ENCODE data around the gene C2orf92. TPM values are rescaled to one million over a fixed set of nuclear protein-coding genes. Genes with fewer than 3 reads are reported as not detected.
"Not testable (repeated sequence)": the region's sequence is repeated elsewhere in the genome, so short reads cannot be mapped to it uniquely, and the experiment has no call there.

C2orf92 gene
- total RNA-seq, 2 experiments from 2014 or later: 5.9 to 11.2 TPM

DNA sequence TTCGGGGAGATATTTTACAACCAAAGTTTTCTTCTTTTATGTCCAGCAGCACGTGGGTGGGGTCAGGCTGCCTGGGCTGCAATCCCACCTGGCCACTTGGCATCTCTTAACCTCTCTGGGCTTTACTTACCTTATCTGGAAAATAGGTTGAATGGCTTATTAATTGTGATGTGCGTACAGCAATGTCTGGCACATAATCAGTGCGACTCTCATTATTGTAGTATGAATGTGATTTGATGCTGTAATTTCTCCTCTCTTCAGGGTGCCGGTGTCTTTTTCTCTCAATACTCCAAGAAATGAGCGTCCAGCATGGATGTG is 41.8 kb downstream of the C2orf92 start:
- peaks cover 26% of the 10 kb centered on the region for H3K4me1 ChIP-seq (ENCODE audit: insufficient read depth, low read length, poor library complexity, severe bottlenecking)

GRCh38 chr2:97712175-97712574 is 42.7 kb downstream of the C2orf92 start:
- H3K36me3 ChIP-seq (ENCODE audit: insufficient read depth, low read length); H3K27ac ChIP-seq (ENCODE audit: low read depth, low read length, poor library complexity, severe bottlenecking); H4K20me1 ChIP-seq (ENCODE audit: insufficient read depth, low read length); H3K9me3 ChIP-seq (ENCODE audit: low read length); POLR2A ChIA-PET; H3K4me3 ChIP-seq (ENCODE audit: low read depth, low read length, poor library complexity, severe bottlenecking); H3K79me2 ChIP-seq (ENCODE audit: insufficient read depth, low read depth, low read length); CTCF ChIA-PET (ENCODE audit: unreplicated experiment); H3K9me2 ChIP-seq (ENCODE audit: insufficient read depth, low read length); H2AFZ ChIP-seq (ENCODE audit: low read length); DNase-seq (ENCODE audit: low spot score); BruUV-seq (replicated peaks): not testable (repeated sequence)
- Histone ChIP-seq H3K4me1 (ENCODE audit: insufficient read depth, low read length, poor library complexity, severe bottlenecking) (peaks cover 26% of the 10 kb centered on the region), H3K4me2 (ENCODE audit: low read length) (peak overlapping the region; percentile 73)
- intact Hi-C loops (cut with micrococcal nuclease; ENCODE audit: unreplicated experiment): loop anchor here (5.0 kb wide), 1 partner anchor 675 kb away; no protein-coding TSS in a partner anchor

More for the DNA sequence above, 41.8 kb downstream of the C2orf92 start:
- H3K4me3 ChIP-seq (ENCODE audit: low read depth, low read length, poor library complexity, severe bottlenecking): no peak overlapping the region
- H2AFZ ChIP-seq (ENCODE audit: low read length): no peak overlapping the region
- TF ChIP-seq EZH2phosphoT487 (IDR thresholded peaks at IDR 0.05; ENCODE audit: borderline replicate concordance, low read depth, low read length): no peak
- TF ChIP-seq CTCF (conservative IDR thresholded peaks at IDR 0.05; ENCODE audit: low read length): no peak
- no peaks in the 10 kb centered on the region for H3K9me3 ChIP-seq (ENCODE audit: low read length)
- H3K9me2 ChIP-seq (ENCODE audit: insufficient read depth, low read length): no peaks in the 10 kb centered on the region
- H3K27ac ChIP-seq (ENCODE audit: low read depth, low read length, poor library complexity, severe bottlenecking): no peak overlapping the region
- intact Hi-C loops (cut with micrococcal nuclease; ENCODE audit: unreplicated experiment): loop anchor here (5.0 kb wide), 1 partner anchor 676 kb away; no protein-coding TSS in a partner anchor
- H4K20me1 ChIP-seq (ENCODE audit: insufficient read depth, low read length): no peaks in the 10 kb centered on the region
- BruUV-seq (replicated peaks): no TSS peak
- no peak for DNase-seq (ENCODE audit: low spot score)
- no peak overlapping the region for H3K4me2 ChIP-seq (ENCODE audit: low read length)
- H3K79me2 ChIP-seq (ENCODE audit: insufficient read depth, low read depth, low read length): peaks cover 8% of the 10 kb centered on the region; the same call in 1 of the 2 replicates
- CTCF ChIA-PET (ENCODE audit: unreplicated experiment): no interaction called here
- POLR2A ChIA-PET: no interaction called here
- no peaks in the 10 kb centered on the region for H3K36me3 ChIP-seq (ENCODE audit: insufficient read depth, low read length)

- TF ChIP-seq CTCF (conservative IDR thresholded peaks at IDR 0.05; ENCODE audit: low read length) (no peak), EZH2phosphoT487 (IDR thresholded peaks at IDR 0.05; ENCODE audit: borderline replicate concordance, low read depth, low read length) (no peak)
- Histone ChIP-seq H4K20me1 (ENCODE audit: insufficient read depth, low read length) (no peaks in the 10 kb centered on the region), H3K79me2 (ENCODE audit: insufficient read depth, low read depth, low read length) (peaks cover 8% of the 10 kb centered on the region; the same call in 1 of the 2 replicates), H3K9me2 (ENCODE audit: insufficient read depth, low read length) (no peaks in the 10 kb centered on the region), H3K4me3 (ENCODE audit: low read depth, low read length, poor library complexity, severe bottlenecking) (peak overlapping the region; percentile 69), H2AFZ (ENCODE audit: low read length) (peak overlapping the region; percentile 92), H3K27ac (ENCODE audit: low read depth, low read length, poor library complexity, severe bottlenecking) (peak overlapping the region; percentile 20), H3K36me3 (ENCODE audit: insufficient read depth, low read length) (no peaks in the 10 kb centered on the region), H3K9me3 (ENCODE audit: low read length) (no peaks in the 10 kb centered on the region), H3K4me1 (ENCODE audit: insufficient read depth, low read length, poor library complexity, severe bottlenecking) (peaks cover 27% of the 10 kb centered on the region), H3K4me2 (ENCODE audit: low read length) (peak overlapping the region; percentile 73)
- no TSS peak for BruUV-seq (replicated peaks)
- DNase-seq (ENCODE audit: low spot score): peak; percentile 11
- POLR2A ChIA-PET: interaction anchor here (0.5 to 2.3 kb wide), 2 partner anchors 28 to 33 kb away, joined by 3 to 5 read pairs; no protein-coding TSS in a partner anchor
- intact Hi-C loops (cut with micrococcal nuclease; ENCODE audit: unreplicated experiment): loop anchor here (5.0 kb wide), 1 partner anchor 675 kb away; no protein-coding TSS in a partner anchor
- CTCF ChIA-PET (ENCODE audit: unreplicated experiment): interaction anchor here (0.6 kb wide), 1 partner anchor 24 kb away, joined by 3 read pairs; no protein-coding TSS in a partner anchor
Observed at GRCh38 chr2:97712693-97713295, 43.3 kb downstream of the C2orf92 start.
